Astrocyte (in vitro differentiated cells and primary cell): ENCODE measurements around the gene CLDN18. TPM values are rescaled to one million over a fixed set of nuclear protein-coding genes. Genes with fewer than 3 reads are reported as not detected.

Source experiments
- DNase-seq: peaks from one replicate; pipeline ENCODE4 v3.0.0-alpha.2; 2010; ENCODE audit warnings: low read depth
- FAIRE-seq: peaks from 2 replicates; lab custom pipeline; 2011; peaks lifted over from hg19 to GRCh38; lab: Jason Lieb, UNC
- H2AFZ ChIP-seq: 2 replicates; pipeline ENCODE4 v1.6.0; 2012; ENCODE audit warnings: low read depth, low read length, inconsistent platforms
- H3K27ac ChIP-seq: 2 replicates; pipeline ENCODE4 v1.5.1; 2011; ENCODE audit warnings: low read depth, low read length, inconsistent platforms
- H3K27me3 ChIP-seq: 2 replicates; pipeline ENCODE4 v1.6.0; 2011; ENCODE audit warnings: low read length, inconsistent platforms; ENCODE audit not compliant: insufficient read depth
- H3K36me3 ChIP-seq: 2 replicates; pipeline ENCODE4 v1.5.1; 2011; ENCODE audit warnings: low read length, inconsistent platforms; ENCODE audit not compliant: insufficient read depth
- H3K4me1 ChIP-seq: 2 replicates; pipeline ENCODE4 v1.5.1; 2011; ENCODE audit warnings: low read length, inconsistent platforms; ENCODE audit not compliant: insufficient read depth
- H3K4me2 ChIP-seq: 2 replicates; pipeline ENCODE4 v1.6.0; 2012; ENCODE audit warnings: low read length, inconsistent platforms
- H3K4me3 ChIP-seq: 2 replicates; pipeline ENCODE4 v1.5.1; 2011; ENCODE audit warnings: low read depth, mild to moderate bottlenecking, low read length, inconsistent platforms; ENCODE audit not compliant: insufficient read depth
- H3K79me2 ChIP-seq: 2 replicates; pipeline ENCODE4 v1.6.0; 2012; ENCODE audit warnings: mild to moderate bottlenecking, low read length, inconsistent platforms; ENCODE audit not compliant: insufficient read depth
- H3K9ac ChIP-seq: 2 replicates; pipeline ENCODE4 v1.6.0; 2012; ENCODE audit warnings: mild to moderate bottlenecking, low read length, inconsistent platforms
- H3K9me3 ChIP-seq: 2 replicates; pipeline ENCODE4 v1.5.1; 2012; ENCODE audit warnings: low read depth, mild to moderate bottlenecking, low read length, inconsistent platforms; ENCODE audit not compliant: insufficient read depth
- H4K20me1 ChIP-seq: 2 replicates; pipeline ENCODE4 v1.6.0; 2012; ENCODE audit warnings: low read length, inconsistent platforms; ENCODE audit not compliant: insufficient read depth
- H3K27ac Mint-ChIP-seq: one replicate; pipeline ENCODE4 v1.8.0; 2021; ENCODE audit warnings: mild to moderate bottlenecking, mixed read lengths; ENCODE audit not compliant: unreplicated experiment
- H3K27me3 Mint-ChIP-seq: one replicate; pipeline ENCODE4 v1.8.0; 2021; ENCODE audit warnings: low read depth, mixed read lengths; ENCODE audit not compliant: unreplicated experiment
- H3K36me3 Mint-ChIP-seq: one replicate; pipeline ENCODE4 v1.8.0; 2021; ENCODE audit warnings: low read depth, mixed read lengths; ENCODE audit not compliant: unreplicated experiment
- H3K4me1 Mint-ChIP-seq: one replicate; pipeline ENCODE4 v1.8.0; 2021; ENCODE audit warnings: low read depth, mixed read lengths; ENCODE audit not compliant: unreplicated experiment
- H3K4me3 Mint-ChIP-seq: one replicate; pipeline ENCODE4 v1.8.0; 2021; ENCODE audit warnings: mild to moderate bottlenecking, moderate library complexity, mixed read lengths; ENCODE audit not compliant: unreplicated experiment
- H3K9me3 Mint-ChIP-seq: one replicate; pipeline ENCODE4 v1.8.0; 2021; ENCODE audit warnings: mild to moderate bottlenecking, mixed read lengths; ENCODE audit not compliant: unreplicated experiment
- CTCF ChIP-seq: IDR thresholded peaks from 2 replicates; pipeline ENCODE4 v1.5.1; 2011; ENCODE audit warnings: low read depth, mild to moderate bottlenecking, inconsistent platforms, low read length, moderate library complexity; ENCODE audit not compliant: insufficient read depth
- EZH2 ChIP-seq: IDR thresholded peaks from 2 replicates; pipeline ENCODE4 v1.6.1; 2012; ENCODE audit warnings: mild to moderate bottlenecking, low read length, inconsistent platforms; ENCODE audit not compliant: insufficient read depth
- total RNA-seq: library from RNA; stranded (reverse); gene quantifications from 2 replicates; pipeline ENCODE4 v1.2.1, GENCODE V29; 2021

CLDN18 gene
- total RNA-seq, 1 donor from 2014 or later = not detected

DNA sequence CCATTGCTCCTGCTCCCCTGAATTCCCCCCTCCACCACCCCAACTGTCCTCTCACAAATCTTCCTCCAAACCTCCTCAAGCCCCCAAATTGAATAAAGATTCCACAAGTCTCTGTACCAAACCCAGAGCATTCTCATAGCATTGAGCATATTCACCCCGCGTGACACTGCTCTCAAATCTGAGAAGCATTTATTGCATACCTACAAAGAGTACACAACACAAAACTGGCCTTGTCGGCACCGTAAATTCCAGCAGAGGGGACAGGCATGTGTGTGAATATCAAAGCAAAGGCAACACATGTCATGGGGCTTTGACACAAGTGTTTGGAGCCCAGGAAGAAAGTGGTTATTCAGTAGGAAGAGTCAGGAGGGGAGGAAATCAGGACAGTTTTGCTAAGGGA lies 2.6 kb downstream of the CLDN18 start:
- no peaks in the 10 kb centered on the region for H3K36me3 ChIP-seq
- Mint-ChIP-seq H3K4me1 (peaks cover 3% of the 10 kb centered on the region), H3K36me3 (peaks cover 6% of the 10 kb centered on the region), H3K9me3 (no peaks in the 10 kb centered on the region), H3K27ac (no peak overlapping the region), H3K27me3 (no peaks in the 10 kb centered on the region), H3K4me3 (no peak overlapping the region)
- H3K9me3 ChIP-seq = no peaks in the 10 kb centered on the region
- no peak overlapping the region for H3K27ac ChIP-seq
- DNase-seq = no peak
- no peak overlapping the region for H3K4me2 ChIP-seq
- no peak overlapping the region for H2AFZ ChIP-seq
- TF ChIP-seq CTCF = no peak
- no peak for TF ChIP-seq EZH2
- H3K9ac ChIP-seq = no peak overlapping the region
- no peaks in the 10 kb centered on the region for H3K27me3 ChIP-seq
- H4K20me1 ChIP-seq = no peaks in the 10 kb centered on the region
- H3K79me2 ChIP-seq = no peaks in the 10 kb centered on the region
- H3K4me3 ChIP-seq = no peak overlapping the region
- no peak for FAIRE-seq
- H3K4me1 ChIP-seq = peaks cover 8% of the 10 kb centered on the region

DNA sequence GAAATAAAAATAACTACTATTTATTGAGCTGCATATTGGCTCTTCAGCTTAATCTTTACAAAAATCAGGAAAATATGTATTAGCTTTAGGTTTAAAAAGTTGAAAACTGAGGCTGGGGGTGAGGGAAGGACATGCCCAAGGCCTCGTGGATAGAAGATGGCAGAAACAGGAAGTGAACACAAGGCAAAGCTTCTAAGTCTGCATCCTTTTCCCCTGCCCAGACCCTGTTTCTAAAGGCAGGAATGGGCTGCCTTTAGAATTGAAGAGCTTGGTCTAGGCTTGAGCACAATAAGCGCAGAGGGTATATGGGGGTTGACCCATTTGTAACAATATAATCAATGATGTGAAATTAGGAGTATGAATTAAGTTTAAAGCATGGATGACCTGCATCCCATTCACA lies 6.1 kb downstream of the CLDN18 start:
- H4K20me1 ChIP-seq = no peaks in the 10 kb centered on the region
- no peaks in the 10 kb centered on the region for H3K9me3 ChIP-seq
- DNase-seq (no peak), FAIRE-seq (no peak)
- no peaks in the 10 kb centered on the region for H3K9me3 Mint-ChIP-seq
- no peak overlapping the region for H3K9ac ChIP-seq
- no peak overlapping the region for H3K4me3 ChIP-seq
- H3K4me1 Mint-ChIP-seq = peaks cover 3% of the 10 kb centered on the region
- no peak overlapping the region for H3K27ac Mint-ChIP-seq
- no peaks in the 10 kb centered on the region for H3K4me1 ChIP-seq
- H3K79me2 ChIP-seq = no peaks in the 10 kb centered on the region
- no peak overlapping the region for H2AFZ ChIP-seq
- no peaks in the 10 kb centered on the region for H3K36me3 ChIP-seq
- no peaks in the 10 kb centered on the region for H3K27me3 ChIP-seq
- H3K27me3 Mint-ChIP-seq = no peaks in the 10 kb centered on the region
- H3K4me2 ChIP-seq = no peak overlapping the region
- H3K27ac ChIP-seq = no peak overlapping the region
- no peak for TF ChIP-seq CTCF
- no peak for TF ChIP-seq EZH2
- peaks cover 18% of the 10 kb centered on the region for H3K36me3 Mint-ChIP-seq
- no peak overlapping the region for H3K4me3 Mint-ChIP-seq

DNA sequence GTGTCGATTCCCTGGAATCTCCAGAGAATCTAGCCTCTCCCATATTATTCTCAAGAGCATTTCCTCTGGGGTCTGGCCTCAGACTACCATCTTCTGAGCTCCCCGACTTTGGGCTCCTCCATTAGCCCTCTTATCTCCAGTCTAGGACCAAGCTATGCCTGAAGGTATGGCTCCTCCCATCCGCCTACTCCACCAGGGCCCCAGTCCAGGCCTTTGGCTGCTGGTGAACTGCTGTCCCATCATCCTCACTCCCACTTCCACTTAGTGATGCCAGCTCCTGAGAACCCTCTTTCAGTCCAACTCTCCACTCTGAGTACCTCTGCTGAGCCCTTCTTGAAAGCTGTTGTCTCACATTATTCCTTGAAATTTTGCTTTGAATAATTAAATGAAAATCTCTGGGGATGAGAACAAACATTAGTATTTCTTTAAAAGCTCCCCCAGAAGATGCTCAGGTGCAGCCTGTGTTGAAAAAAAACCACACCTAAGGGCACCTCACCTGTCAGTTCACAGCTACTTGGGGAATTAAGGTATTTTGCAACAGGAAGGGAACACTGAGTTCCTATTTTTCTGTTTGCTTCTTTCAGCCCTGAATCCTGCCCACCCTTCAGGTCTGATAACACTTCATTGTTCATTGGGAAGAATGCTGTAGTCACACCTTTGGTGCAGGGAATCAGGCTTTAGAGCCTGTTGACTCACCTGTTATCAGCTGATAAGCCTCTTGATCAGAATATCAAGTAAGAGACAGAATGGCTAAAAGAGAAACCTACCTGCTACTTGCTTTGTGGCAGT lies 9.5 kb downstream of the CLDN18 start:
- Histone ChIP-seq H3K79me2 (no peaks in the 10 kb centered on the region), H3K4me1 (no peaks in the 10 kb centered on the region), H4K20me1 (no peaks in the 10 kb centered on the region), H3K36me3 (no peaks in the 10 kb centered on the region), H3K9me3 (no peaks in the 10 kb centered on the region), H3K27ac (no peak overlapping the region), H2AFZ (no peak overlapping the region), H3K4me3 (no peak overlapping the region), H3K27me3 (no peaks in the 10 kb centered on the region), H3K4me2 (no peak overlapping the region), H3K9ac (no peak overlapping the region)
- no peak for TF ChIP-seq EZH2
- no peak for TF ChIP-seq CTCF
- H3K27ac Mint-ChIP-seq = no peak overlapping the region
- peaks cover 17% of the 10 kb centered on the region for H3K36me3 Mint-ChIP-seq
- DNase-seq = no peak
- H3K4me3 Mint-ChIP-seq = no peak overlapping the region
- FAIRE-seq = no peak
- no peaks in the 10 kb centered on the region for H3K4me1 Mint-ChIP-seq
- no peaks in the 10 kb centered on the region for H3K27me3 Mint-ChIP-seq
- no peaks in the 10 kb centered on the region for H3K9me3 Mint-ChIP-seq
